ENCODE results near the gene UACA.

GRCh38 chr15:70720228-70721016 is 42.9 kb downstream of the UACA start:
- no peak for TF ChIP-seq CTCF (IDR thresholded peaks at IDR 0.05; ENCODE audit: poor library complexity)
- TF ChIP-seq EZH2 (IDR thresholded peaks at IDR 0.05; ENCODE audit: borderline replicate concordance): no peak
- TF ChIP-seq EZH2phosphoT487 (IDR thresholded peaks at IDR 0.05; ENCODE audit: low read depth, severe bottlenecking, unreplicated experiment): no peak

All from hepatocyte (in vitro differentiated cells).